Activated naive CD4-positive, alpha-beta T cell treated with anti-CD3 and anti-CD28 coated beads, Interleukin-2, amount 50 U/mL, for 72 hours (primary cell): Measurements from ENCODE around the gene IL21R. TPM values are rescaled to one million over a fixed set of nuclear protein-coding genes. Genes with fewer than 3 reads are reported as not detected.
"Not testable (repeated sequence)": the region's sequence is repeated elsewhere in the genome, so short reads cannot be mapped to it uniquely, and the experiment has no call there.

ENCODE experiments used
- ATAC-seq, 2 donors: fragments of 150-1000 bp; cut with Tn5 transposase; 2 replicates each; pipeline ENCODE4 v1.10.0; 2021; ENCODE audit warnings: mild to moderate bottlenecking in 2 of 2, moderate library complexity in 2 of 2
- DNase-seq, 2 donors: peaks; one replicate each; pipeline ENCODE4 v3.0.0; 2021 to 2022; ENCODE audit warnings: low spot score in 2 of 2
- H3K27ac Mint-ChIP-seq, 2 donors: one replicate each; pipeline ENCODE4 v1.8.0; 2022; ENCODE audit warnings: mild to moderate bottlenecking in 2 of 2, mixed read lengths in 2 of 2
- H3K36me3 Mint-ChIP-seq, 2 donors: one replicate each; pipeline ENCODE4 v1.8.0; 2022; ENCODE audit warnings: mixed read lengths in 2 of 2
- H3K9me3 Mint-ChIP-seq, 2 donors: one replicate each; pipeline ENCODE4 v1.8.0; 2022; ENCODE audit warnings: mixed read lengths in 2 of 2
- total RNA-seq, 2 donors: library from RNA; stranded (reverse); gene quantifications; one replicate each; pipeline ENCODE4 v1.2.3, GENCODE V29; 2022

Gene IL21R
- total RNA-seq, 2 donors from 2014 or later, result 103 to 106 TPM

- ATAC-seq, result peak; percentile 6 to 24
These were observed 4.6 kb downstream of the IL21R start for GRCh38 chr16:27406511-27407128.

GRCh38 chr16:27407133-27407532 is 5.2 kb downstream of the IL21R start:
- peak; percentile 2 to 14 for ATAC-seq
- DNase-seq, result no peak
- H3K27ac Mint-ChIP-seq, result peak overlapping the region; percentile 97 to 100
- peaks cover 62 to 95% of the 10 kb centered on the region in 2 donors for H3K36me3 Mint-ChIP-seq
- H3K9me3 Mint-ChIP-seq, result peaks cover 0 to 6% of the 10 kb centered on the region in 2 donors

More at GRCh38 chr16:27406511-27407128, 4.6 kb downstream of the IL21R start:
- peak in 1 of 2 donors; percentile 74 for DNase-seq
- peaks cover 0 to under 1% of the 10 kb centered on the region in 2 donors for H3K9me3 Mint-ChIP-seq
- peaks cover 58 to 92% of the 10 kb centered on the region in 2 donors for H3K36me3 Mint-ChIP-seq
- peak overlapping the region; percentile 97 to 100 for H3K27ac Mint-ChIP-seq

GRCh38 chr16:27408012-27408601 is 6.1 kb downstream of the IL21R start:
- Mint-ChIP-seq H3K36me3 (peaks cover 62 to 95% of the 10 kb centered on the region in 2 donors), H3K27ac (peak overlapping the region; percentile 97 to 100), H3K9me3 (peaks cover 0 to 13% of the 10 kb centered on the region in 2 donors)
- DNase-seq, result peak; percentile 59 to 67
- ATAC-seq, result peak; percentile 70 to 77

- peaks cover 4 to 17% of the 10 kb centered on the region in 2 donors for H3K9me3 Mint-ChIP-seq
- ATAC-seq (peak in 1 of 2 donors; percentile 23), DNase-seq (peak in 1 of 2 donors; percentile 77)
- peaks cover 62 to 95% of the 10 kb centered on the region in 2 donors for H3K36me3 Mint-ChIP-seq
- peak overlapping the region; percentile 97 to 100 for H3K27ac Mint-ChIP-seq
These were observed 6.6 kb downstream of the IL21R start for GRCh38 chr16:27408602-27409031.

GRCh38 chr16:27409958-27410357 is 8.0 kb downstream of the IL21R start:
- peak overlapping the region; percentile 96 to 100 for H3K27ac Mint-ChIP-seq
- not testable (repeated sequence) for DNase-seq, ATAC-seq
- H3K36me3 Mint-ChIP-seq, result peaks cover 60 to 95% of the 10 kb centered on the region in 2 donors
- peaks cover 4 to 17% of the 10 kb centered on the region in 2 donors for H3K9me3 Mint-ChIP-seq

- Mint-ChIP-seq H3K36me3 (peaks cover 61 to 97% of the 10 kb centered on the region in 2 donors), H3K27ac (peak overlapping the region; percentile 58 to 100), H3K9me3 (peaks cover 4 to 17% of the 10 kb centered on the region in 2 donors)
- DNase-seq, result no peak
- ATAC-seq, result no peak
These were observed 8.8 kb downstream of the IL21R start for GRCh38 chr16:27410761-27411160.

- Mint-ChIP-seq H3K9me3 (peaks cover 7 to 27% of the 10 kb centered on the region in 2 donors), H3K27ac (peak overlapping the region; percentile 42 to 91), H3K36me3 (peaks cover 61 to 88% of the 10 kb centered on the region in 2 donors)
- DNase-seq (no peak), ATAC-seq (no peak)
These were observed 12.0 kb downstream of the IL21R start for GRCh38 chr16:27413956-27414355.

GRCh38 chr16:27414788-27415431 is 12.9 kb downstream of the IL21R start:
- H3K9me3 Mint-ChIP-seq, result peaks cover 7 to 28% of the 10 kb centered on the region in 2 donors
- H3K36me3 Mint-ChIP-seq, result peaks cover 67 to 87% of the 10 kb centered on the region in 2 donors
- DNase-seq (no peak), ATAC-seq (no peak)
- peak overlapping the region; percentile 67 to 86 for H3K27ac Mint-ChIP-seq

- H3K27ac Mint-ChIP-seq, result peak overlapping the region; percentile 84 to 96
- peaks cover 68 to 87% of the 10 kb centered on the region in 2 donors for H3K36me3 Mint-ChIP-seq
- ATAC-seq (peak; percentile 91 to 96), DNase-seq (peak in 1 of 2 donors; percentile 54)
- peaks cover 12 to 36% of the 10 kb centered on the region in 2 donors for H3K9me3 Mint-ChIP-seq
These were observed 15.2 kb downstream of the IL21R start for GRCh38 chr16:27417047-27417671.

GRCh38 chr16:27421961-27422740 is 20.2 kb downstream of the IL21R start:
- H3K9me3 Mint-ChIP-seq, result peaks cover 8 to 20% of the 10 kb centered on the region in 2 donors
- H3K27ac Mint-ChIP-seq, result no peak overlapping the region
- peaks cover 51 to 86% of the 10 kb centered on the region in 2 donors for H3K36me3 Mint-ChIP-seq
- no peak for DNase-seq
- ATAC-seq, result no peak

- H3K27ac Mint-ChIP-seq, result peak overlapping the region; percentile 43 to 94
These were observed 23.0 kb downstream of the IL21R start for GRCh38 chr16:27424772-27425498.

GRCh38 chr16:27425961-27426360 is 24.0 kb downstream of the IL21R start:
- H3K27ac Mint-ChIP-seq, result peak overlapping the region; percentile 89 to 94
- peaks cover 4 to 9% of the 10 kb centered on the region in 2 donors for H3K9me3 Mint-ChIP-seq
- H3K36me3 Mint-ChIP-seq, result peaks cover 35 to 90% of the 10 kb centered on the region in 2 donors
- ATAC-seq (no peak), DNase-seq (no peak)

More at GRCh38 chr16:27424772-27425498, 23.0 kb downstream of the IL21R start:
- DNase-seq, result peak in 1 of 2 donors; percentile 40
- peaks cover 39 to 91% of the 10 kb centered on the region in 2 donors for H3K36me3 Mint-ChIP-seq
- no peak for ATAC-seq
- H3K9me3 Mint-ChIP-seq, result peaks cover 8 to 18% of the 10 kb centered on the region in 2 donors

- peaks cover 4 to 7% of the 10 kb centered on the region in 2 donors for H3K9me3 Mint-ChIP-seq
- H3K36me3 Mint-ChIP-seq, result peaks cover 34 to 87% of the 10 kb centered on the region in 2 donors
- DNase-seq, result peak; percentile 76 to 77
- peak; percentile 97 to 98 for ATAC-seq
- H3K27ac Mint-ChIP-seq, result peak overlapping the region; percentile 89 to 94
These were observed 24.7 kb downstream of the IL21R start for GRCh38 chr16:27426423-27427408.

GRCh38 chr16:27427538-27427937 is 25.6 kb downstream of the IL21R start:
- DNase-seq, result peak in 1 of 2 donors; percentile 39
- Mint-ChIP-seq H3K36me3 (peaks cover 29 to 81% of the 10 kb centered on the region in 2 donors), H3K9me3 (peaks cover 0 to under 1% of the 10 kb centered on the region in 2 donors), H3K27ac (peak overlapping the region; percentile 89 to 94)
- no peak for ATAC-seq
